RWPE1 (cell line): ENCODE data around the gene RSL24D1.

Experiments used
- CTCF ChIA-PET: fragments of 350-600 bp; sonication (Branson Sonifier 250); formaldehyde crosslinking; extraction: SDS; loops from one replicate; lab custom pipeline; 2021; lab: Yijun Ruan, JAX
- POLR2A ChIA-PET: fragments of 400-600 bp; formaldehyde crosslinking; extraction: SDS; loops from one replicate; lab custom pipeline; 2020; ENCODE audit warnings: antibody characterized with exemption; ENCODE audit not compliant: low non-redundant PET; lab: Yijun Ruan, JAX
- DNase-seq: peaks from one replicate; pipeline ENCODE4 v3.0.0; 2012; ENCODE audit warnings: low spot score
- H3K27ac ChIP-seq: fragments of 450-650 bp; 2 replicates; pipeline ENCODE4 v1.5.1; 2017
- CTCF ChIP-seq: fragments of 450-650 bp; conservative IDR thresholded peaks from 2 replicates; pipeline ENCODE4 v1.5.1; 2017; ENCODE audit warnings: low read depth, mild to moderate bottlenecking

RSL24D1 gene

GRCh38 chr15:55197719-55198118, 978 bp upstream of the RSL24D1 start:
- ChIA-PET POLR2A (no interaction called here), CTCF (interaction anchor here (1.4 kb wide), 1 partner anchor 14 kb away, joined by 4 read pairs; no protein-coding TSS in a partner anchor)
- TF ChIP-seq CTCF, result no peak
- no peak for DNase-seq
- no peak overlapping the region for H3K27ac ChIP-seq

GRCh38 chr15:55197362-55197705, 593 bp upstream of the RSL24D1 start:
- ChIA-PET POLR2A (interaction anchor here (0.6 to 0.7 kb wide), 3 partner anchors 20 to 37 kb away, joined by 3 to 5 read pairs (median 3); no protein-coding TSS in a partner anchor), CTCF (interaction anchor here (0.6 to 1.4 kb wide), 4 partner anchors 13 to 1759 kb away, joined by 3 to 5 read pairs (median 4); no protein-coding TSS in a partner anchor)
- no peak for TF ChIP-seq CTCF
- peak overlapping the region; percentile 88 for H3K27ac ChIP-seq
- DNase-seq, result no peak

- ChIA-PET CTCF (no interaction called here), POLR2A (no interaction called here)
- no peak for DNase-seq
- H3K27ac ChIP-seq, result peak overlapping the region; percentile 88
- no peak for TF ChIP-seq CTCF
These were observed 745 bp downstream of the RSL24D1 start for GRCh38 chr15:55195996-55196395.

- H3K27ac ChIP-seq, result no peak overlapping the region
- ChIA-PET CTCF (no interaction called here), POLR2A (no interaction called here)
- TF ChIP-seq CTCF, result no peak
- no peak for DNase-seq
These were observed 2.5 kb downstream of the RSL24D1 start for GRCh38 chr15:55194256-55194655.

- no peak for DNase-seq
- ChIA-PET POLR2A (no interaction called here), CTCF (no interaction called here)
- no peak for TF ChIP-seq CTCF
- no peak overlapping the region for H3K27ac ChIP-seq
These were observed 10.4 kb downstream of the RSL24D1 start for GRCh38 chr15:55186331-55186730.

GRCh38 chr15:55183679-55184078, 13.1 kb downstream of the RSL24D1 start:
- DNase-seq, result no peak
- ChIA-PET POLR2A (no interaction called here), CTCF (interaction anchor here (0.7 kb wide), 2 partner anchors 14 to 65 kb away, joined by 4 to 5 read pairs; partner anchors contain the start of gene RSL24D1)
- H3K27ac ChIP-seq, result no peak overlapping the region
- no peak for TF ChIP-seq CTCF
